Upper lobe of right lung (tissue), 1 donor: ENCODE measurements around the gene CDYL2. TPM values are rescaled to one million over a fixed set of nuclear protein-coding genes. Genes with fewer than 3 reads are reported as not detected.

Experiments used
- ATAC-seq: fragments of 200-7000 bp; cut with Tn5 transposase; one replicate; pipeline ENCODE4 v1.9.1; 2020; ENCODE audit warnings: mild to moderate bottlenecking, moderate library complexity
- DNase-seq: peaks from one replicate; pipeline ENCODE4 v3.0.0-alpha.2; 2020
- H3K27ac ChIP-seq: fragments of 200-600 bp; one replicate; pipeline ENCODE4 v1.8.0; 2022
- H3K27me3 ChIP-seq: fragments of 200-600 bp; one replicate; pipeline ENCODE4 v1.8.0; 2022; ENCODE audit warnings: mild to moderate bottlenecking
- H3K36me3 ChIP-seq: fragments of 200-600 bp; one replicate; pipeline ENCODE4 v1.8.0; 2022
- H3K4me1 ChIP-seq: fragments of 200-600 bp; one replicate; pipeline ENCODE4 v1.8.0; 2022
- H3K4me3 ChIP-seq: fragments of 200-600 bp; one replicate; pipeline ENCODE4 v1.8.0; 2022; ENCODE audit warnings: mild to moderate bottlenecking
- H3K9me3 ChIP-seq: fragments of 200-600 bp; one replicate; pipeline ENCODE4 v1.8.0; 2022
- CTCF ChIP-seq: fragments of 200-600 bp; IDR thresholded peaks from one replicate; pipeline ENCODE4 v1.8.0; 2022; ENCODE audit warnings: antibody characterized with exemption
- intact Hi-C: fragments of 100-400 bp; cut with DNase I; formaldehyde crosslinking; loops from one replicate; pipeline ENCODE4 v1.11.0; 2022
- total RNA-seq: library from RNA; stranded (reverse); fragmentation: NEBNext Ultra II Directional; extraction: Animal tissue kit (Norgen Biotek cat#: 25700); gene quantifications from one replicate; pipeline ENCODE4 v1.2.1, GENCODE V29; 2021
- donor health status: DM: no; HTN: yes; CAD: no; lungs with severe emphysema.

CDYL2 gene
- total RNA-seq, 1 donor from 2014 or later = 21.0 TPM

GRCh38 chr16:80846680-80847079, 42.3 kb upstream of the CDYL2 start:
- Histone ChIP-seq H3K27me3 (no peaks in the 10 kb centered on the region), H3K27ac (no peak overlapping the region), H3K9me3 (peaks cover 4% of the 10 kb centered on the region), H3K4me1 (peaks cover 4% of the 10 kb centered on the region), H3K36me3 (no peaks in the 10 kb centered on the region), H3K4me3 (no peak overlapping the region)
- ATAC-seq (no peak), DNase-seq (no peak)
- TF ChIP-seq CTCF = no peak
- intact Hi-C loops = no loop called here

- intact Hi-C loops = no loop called here
- DNase-seq = no peak
- no peaks in the 10 kb centered on the region for H3K27me3 ChIP-seq
Measured at GRCh38 chr16:80846275-80846674, 41.9 kb upstream of the CDYL2 start.

GRCh38 chr16:80844395-80844794, 40.0 kb upstream of the CDYL2 start:
- TF ChIP-seq CTCF = no peak
- Histone ChIP-seq H3K9me3 (peaks cover 4% of the 10 kb centered on the region), H3K4me3 (no peak overlapping the region), H3K4me1 (no peaks in the 10 kb centered on the region), H3K27ac (no peak overlapping the region), H3K36me3 (no peaks in the 10 kb centered on the region), H3K27me3 (no peaks in the 10 kb centered on the region)
- DNase-seq = no peak
- no peak for ATAC-seq
- intact Hi-C loops = no loop called here

More at GRCh38 chr16:80846275-80846674, 41.9 kb upstream of the CDYL2 start:
- Histone ChIP-seq H3K27ac (no peak overlapping the region), H3K36me3 (no peaks in the 10 kb centered on the region), H3K4me3 (no peak overlapping the region), H3K9me3 (peaks cover 4% of the 10 kb centered on the region), H3K4me1 (peaks cover 1% of the 10 kb centered on the region)
- TF ChIP-seq CTCF = no peak
- ATAC-seq = no peak

GRCh38 chr16:80841231-80841630, 36.8 kb upstream of the CDYL2 start:
- ATAC-seq (no peak), DNase-seq (no peak)
- no peak overlapping the region for H3K27ac ChIP-seq
- H3K9me3 ChIP-seq = peaks cover 4% of the 10 kb centered on the region
- no peaks in the 10 kb centered on the region for H3K36me3 ChIP-seq
- H3K27me3 ChIP-seq = no peaks in the 10 kb centered on the region
- H3K4me3 ChIP-seq = no peak overlapping the region
- TF ChIP-seq CTCF = no peak
- no peaks in the 10 kb centered on the region for H3K4me1 ChIP-seq
- intact Hi-C loops = no loop called here

GRCh38 chr16:80837533-80838147, 33.2 kb upstream of the CDYL2 start:
- no peak overlapping the region for H3K27ac ChIP-seq
- DNase-seq = no peak
- ATAC-seq = no peak
- H3K4me3 ChIP-seq = no peak overlapping the region
- no peaks in the 10 kb centered on the region for H3K36me3 ChIP-seq
- intact Hi-C loops = no loop called here
- no peaks in the 10 kb centered on the region for H3K4me1 ChIP-seq
- H3K27me3 ChIP-seq = no peaks in the 10 kb centered on the region
- no peaks in the 10 kb centered on the region for H3K9me3 ChIP-seq
- TF ChIP-seq CTCF = no peak

- Histone ChIP-seq H3K36me3 (no peaks in the 10 kb centered on the region), H3K27ac (no peak overlapping the region), H3K27me3 (no peaks in the 10 kb centered on the region), H3K9me3 (no peaks in the 10 kb centered on the region), H3K4me1 (no peaks in the 10 kb centered on the region), H3K4me3 (no peak overlapping the region)
- no peak for DNase-seq
- ATAC-seq = no peak
- TF ChIP-seq CTCF = no peak
- intact Hi-C loops = no loop called here
Measured at GRCh38 chr16:80836846-80837245, 32.4 kb upstream of the CDYL2 start.
